Ishikawa (cell line): ENCODE measurements around the gene CCDC88A.

Experiments used
- CEBPB ChIP-seq: IDR thresholded peaks from 2 replicates; pipeline ENCODE4 v1.6.1; 2012
- EP300 ChIP-seq: IDR thresholded peaks from 2 replicates; pipeline ENCODE4 v1.6.1; 2012; ENCODE audit warnings: borderline replicate concordance
- ZBTB7A ChIP-seq: IDR thresholded peaks from 2 replicates; pipeline ENCODE4 v1.6.1; 2012; ENCODE audit warnings: low read depth

DNA sequence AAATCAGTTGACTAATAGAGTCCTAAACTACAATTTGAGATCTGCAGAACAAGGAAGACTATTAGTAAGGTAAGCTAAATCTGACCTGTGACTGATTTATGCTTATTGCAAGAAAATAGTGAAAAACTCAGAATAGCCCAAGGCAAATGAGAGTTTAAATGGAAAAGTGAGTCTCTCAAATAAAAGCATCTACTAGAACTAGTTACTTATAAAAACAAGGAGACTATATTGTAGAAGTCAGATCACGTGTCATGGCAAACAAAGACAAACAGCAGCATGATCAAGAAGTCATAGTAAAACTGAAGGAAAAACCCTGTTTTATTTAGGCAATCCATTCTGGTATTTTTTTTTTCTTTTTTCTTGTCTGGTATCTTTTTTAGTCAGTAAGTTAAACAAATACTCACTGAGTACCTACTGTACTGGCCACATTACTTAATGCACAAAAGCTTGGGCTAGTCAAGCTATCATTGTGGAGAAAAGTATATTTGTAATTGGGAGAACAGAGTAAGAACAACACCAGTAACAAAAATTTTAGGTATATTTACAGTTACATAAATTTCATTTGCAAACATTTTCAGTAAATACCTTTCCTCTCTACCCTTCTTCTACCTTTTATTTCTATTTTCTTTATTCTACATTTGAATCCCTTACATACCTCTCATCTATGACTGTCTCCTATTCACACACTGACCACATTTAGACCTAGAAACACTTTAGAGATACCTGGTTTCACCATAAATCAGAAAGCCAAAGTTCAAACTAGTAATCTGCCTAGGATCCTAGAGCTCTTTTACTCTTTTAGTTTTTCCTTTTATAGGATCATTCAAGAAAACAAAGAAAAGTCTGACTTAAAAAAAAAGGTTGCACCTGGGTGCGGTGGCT lies 23.7 kb downstream of the CCDC88A start:
- TF ChIP-seq EP300 (no peak), CEBPB (no peak), ZBTB7A (no peak)
